ENCODE data around the gene ESPNL.
"Not testable (repeated sequence)": the region's sequence is repeated elsewhere in the genome, so short reads cannot be mapped to it uniquely, and the experiment has no call there.

Gene ESPNL

GRCh38 chr2:238114851-238115660 is 14.9 kb downstream of the ESPNL start:
- no peak for DNase-seq (ENCODE audit: low read depth in 3 of 3, low spot score in 1 of 3)

- not testable (repeated sequence) for DNase-seq (ENCODE audit: low read depth in 3 of 3, low spot score in 1 of 3)
Observed at GRCh38 chr2:238115709-238116108, 15.6 kb downstream of the ESPNL start.

- no peak for DNase-seq (ENCODE audit: low read depth in 3 of 3, low spot score in 1 of 3)
Observed at GRCh38 chr2:238116298-238117198, 16.4 kb downstream of the ESPNL start.

- DNase-seq (ENCODE audit: low read depth in 3 of 3, low spot score in 1 of 3), result no peak
Observed at GRCh38 chr2:238117199-238118154, 17.3 kb downstream of the ESPNL start.

GRCh38 chr2:238119756-238120462 is 19.8 kb downstream of the ESPNL start:
- DNase-seq (ENCODE audit: low read depth in 3 of 3, low spot score in 1 of 3), result no peak

- DNase-seq (ENCODE audit: low read depth in 3 of 3, low spot score in 1 of 3), result no peak
Observed at GRCh38 chr2:238120463-238121298, 20.5 kb downstream of the ESPNL start.

- no peak for DNase-seq (ENCODE audit: low read depth in 3 of 3, low spot score in 1 of 3)
Observed at GRCh38 chr2:238121511-238122286, 21.6 kb downstream of the ESPNL start.

- DNase-seq (ENCODE audit: low read depth in 3 of 3, low spot score in 1 of 3), result no peak
Observed at GRCh38 chr2:238122287-238123217, 22.4 kb downstream of the ESPNL start.

GRCh38 chr2:238123218-238123971 is 23.3 kb downstream of the ESPNL start:
- no peak for DNase-seq (ENCODE audit: low read depth in 3 of 3, low spot score in 1 of 3)

GRCh38 chr2:238123991-238124470 is 23.9 kb downstream of the ESPNL start:
- DNase-seq (ENCODE audit: low read depth in 3 of 3, low spot score in 1 of 3), result no peak

- no peak for DNase-seq (ENCODE audit: low read depth in 3 of 3, low spot score in 1 of 3)
Observed at GRCh38 chr2:238124488-238125126, 24.5 kb downstream of the ESPNL start.

- no peak for DNase-seq (ENCODE audit: low read depth in 3 of 3, low spot score in 1 of 3)
Observed at GRCh38 chr2:238125127-238125885, 25.2 kb downstream of the ESPNL start.

GRCh38 chr2:238126338-238126737 is 26.2 kb downstream of the ESPNL start:
- DNase-seq (ENCODE audit: low read depth in 3 of 3, low spot score in 1 of 3), result no peak

- DNase-seq (ENCODE audit: low read depth in 3 of 3, low spot score in 1 of 3), result no peak
Observed at GRCh38 chr2:238126775-238127164, 26.6 kb downstream of the ESPNL start.
